HG03469 (cell line): Measurements from ENCODE around the gene CLCN5.

Experiments
- ATAC-seq: cut with Tn5 transposase; IDR thresholded peaks from one replicate; pipeline ENCODE4 v1.9.1; 2021; ENCODE audit warnings: mild to moderate bottlenecking, moderate library complexity, moderate number of reproducible peaks; ENCODE audit not compliant: unreplicated experiment

The CLCN5 gene

GRCh38 chrX:50075630-50076339 is 153.4 kb downstream of the CLCN5 start:
- no peak for ATAC-seq

DNA sequence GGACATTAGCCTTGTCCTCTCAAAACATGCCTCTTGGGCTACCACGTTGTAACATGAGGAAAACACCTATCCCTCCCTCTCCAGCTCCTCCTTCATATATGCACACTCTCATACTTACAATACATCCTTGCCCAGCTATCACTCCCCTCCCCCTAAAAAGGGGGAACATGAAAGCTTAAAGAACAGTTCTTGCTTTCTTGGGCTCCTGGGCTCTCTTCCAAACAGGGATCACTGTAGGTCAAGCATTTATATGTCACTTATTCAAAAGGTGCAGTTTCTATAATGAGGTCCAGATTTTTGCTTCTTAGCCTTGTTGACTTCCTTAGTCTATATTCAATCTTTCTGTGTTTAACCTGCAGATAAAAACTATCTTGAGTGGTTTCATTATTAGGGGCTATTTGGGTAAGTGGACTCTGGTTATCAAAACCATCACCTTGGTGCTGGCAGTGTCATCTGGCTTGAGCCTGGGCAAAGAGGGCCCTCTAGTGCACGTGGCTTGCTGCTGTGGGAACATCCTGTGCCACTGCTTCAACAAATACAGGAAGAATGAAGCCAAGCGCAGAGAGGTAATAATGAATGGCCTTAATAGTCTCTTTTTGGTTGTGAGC is 159.0 kb downstream of the CLCN5 start:
- ATAC-seq: no peak

GRCh38 chrX:50082741-50083140 is 160.3 kb downstream of the CLCN5 start:
- no peak for ATAC-seq

GRCh38 chrX:50088645-50089044 is 166.2 kb downstream of the CLCN5 start:
- no peak for ATAC-seq

DNA sequence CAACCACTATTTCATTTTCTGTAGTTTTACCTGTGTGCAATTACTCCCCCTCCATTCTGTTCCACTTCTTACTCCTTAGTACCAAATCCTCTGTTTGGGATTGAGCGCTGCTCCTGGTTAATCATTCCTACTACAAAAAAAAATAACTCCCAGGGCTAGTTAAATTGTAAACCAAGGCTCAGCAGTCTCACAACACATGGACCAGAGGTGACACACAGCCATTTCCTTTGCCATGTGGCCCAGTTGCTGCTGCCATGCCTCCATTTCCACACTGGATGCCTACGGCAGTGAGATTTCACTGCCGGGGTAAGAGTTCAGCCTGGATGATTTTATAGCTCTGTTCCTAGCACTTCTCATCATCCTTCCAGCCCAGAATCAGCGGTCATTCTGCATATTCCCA is 171.2 kb downstream of the CLCN5 start:
- ATAC-seq: no peak

DNA sequence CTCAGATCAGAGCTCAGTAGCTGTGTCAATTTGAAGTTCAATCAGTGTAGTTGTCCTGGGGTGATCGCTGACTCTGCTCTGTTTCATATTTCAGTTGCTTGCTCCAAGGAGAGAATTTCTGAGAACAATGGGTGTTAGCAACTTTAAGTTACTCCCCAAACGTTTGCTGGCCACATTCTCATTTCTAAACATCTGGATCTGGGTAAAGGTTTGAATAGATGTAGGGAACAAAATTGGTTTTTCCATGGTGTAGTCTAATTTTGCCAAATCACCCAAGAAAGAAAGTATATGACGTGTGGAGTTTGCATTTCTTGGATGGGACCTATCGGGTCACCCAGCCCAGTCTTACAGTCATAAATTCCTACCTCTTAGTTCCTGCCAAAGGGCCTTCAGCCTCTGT is 174.7 kb downstream of the CLCN5 start:
- ATAC-seq: no peak

GRCh38 chrX:50098241-50098640 is 175.8 kb downstream of the CLCN5 start:
- ATAC-seq: no peak

GRCh38 chrX:50098749-50099148 is 176.4 kb downstream of the CLCN5 start:
- no peak for ATAC-seq

DNA sequence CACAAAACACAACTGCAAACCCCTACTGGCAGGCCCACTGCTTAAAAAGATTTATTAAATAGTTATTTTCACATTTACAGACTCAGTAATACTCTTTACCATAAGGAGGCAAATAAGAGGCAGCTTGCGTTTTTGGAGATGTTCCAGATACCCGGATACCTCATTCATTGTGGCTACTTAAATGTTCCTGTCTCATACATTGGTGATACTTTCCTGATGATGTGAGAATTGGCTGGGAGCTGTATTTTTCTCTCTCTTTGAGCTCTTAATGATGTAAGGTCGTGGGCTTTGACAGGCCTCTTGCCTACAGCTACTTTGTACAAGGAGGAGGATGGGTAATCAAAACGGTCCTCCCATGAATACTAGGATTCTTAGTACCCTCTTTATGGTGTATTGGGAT is 176.9 kb downstream of the CLCN5 start:
- ATAC-seq: no peak

- no peak for ATAC-seq
These were observed 177.8 kb downstream of the CLCN5 start for GRCh38 chrX:50100188-50100587.

DNA sequence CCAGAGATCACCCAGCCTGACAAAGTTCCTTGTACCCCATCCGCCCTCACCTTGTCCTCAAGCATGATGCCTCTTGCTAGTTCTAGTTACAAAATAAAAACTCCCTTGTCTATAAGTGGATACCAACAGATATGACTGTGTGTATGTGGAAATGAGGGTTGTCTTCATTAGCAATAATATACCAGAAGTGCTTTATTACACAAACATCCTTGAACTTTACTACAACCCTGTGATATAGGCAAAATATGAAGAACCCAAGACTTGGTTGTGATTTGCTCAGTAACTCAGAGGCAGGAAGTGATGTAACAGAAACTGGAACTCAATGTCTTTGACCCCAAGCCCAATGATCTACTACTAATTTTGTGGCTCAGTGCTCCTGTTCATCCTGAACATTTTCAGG is 180.8 kb downstream of the CLCN5 start:
- ATAC-seq: no peak

DNA sequence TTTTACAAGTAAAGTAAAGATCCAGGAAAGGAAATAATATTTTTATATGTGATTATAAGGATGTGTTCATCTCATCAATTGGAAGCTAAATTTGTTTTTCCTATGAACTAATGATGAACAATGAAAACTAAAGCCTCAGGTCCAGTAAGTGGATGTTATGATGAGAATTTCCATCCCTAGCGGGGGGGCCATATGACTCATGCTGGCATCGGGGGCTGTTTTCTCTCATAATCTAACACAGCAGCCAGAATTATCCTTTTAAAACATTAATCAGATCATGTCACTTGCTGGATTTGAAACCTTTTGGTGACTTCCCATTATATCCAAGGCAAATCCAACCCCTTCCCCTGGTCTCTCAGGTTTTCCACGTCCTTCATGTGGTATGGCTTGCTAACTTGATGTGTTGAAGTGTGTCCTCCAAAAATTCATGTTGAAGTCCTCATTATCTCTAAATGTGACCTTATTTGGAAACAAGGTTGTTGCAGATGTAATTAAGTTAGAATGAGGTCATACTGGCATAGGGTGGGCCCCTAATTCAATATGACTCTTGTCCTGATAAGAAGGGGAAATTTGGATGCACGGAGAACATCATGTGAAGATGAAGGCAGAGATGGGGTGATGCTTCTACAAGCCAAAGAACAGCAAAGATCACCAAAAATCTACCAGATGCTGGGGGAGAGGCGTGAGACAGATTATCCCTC is 181.6 kb downstream of the CLCN5 start:
- ATAC-seq: no peak

DNA sequence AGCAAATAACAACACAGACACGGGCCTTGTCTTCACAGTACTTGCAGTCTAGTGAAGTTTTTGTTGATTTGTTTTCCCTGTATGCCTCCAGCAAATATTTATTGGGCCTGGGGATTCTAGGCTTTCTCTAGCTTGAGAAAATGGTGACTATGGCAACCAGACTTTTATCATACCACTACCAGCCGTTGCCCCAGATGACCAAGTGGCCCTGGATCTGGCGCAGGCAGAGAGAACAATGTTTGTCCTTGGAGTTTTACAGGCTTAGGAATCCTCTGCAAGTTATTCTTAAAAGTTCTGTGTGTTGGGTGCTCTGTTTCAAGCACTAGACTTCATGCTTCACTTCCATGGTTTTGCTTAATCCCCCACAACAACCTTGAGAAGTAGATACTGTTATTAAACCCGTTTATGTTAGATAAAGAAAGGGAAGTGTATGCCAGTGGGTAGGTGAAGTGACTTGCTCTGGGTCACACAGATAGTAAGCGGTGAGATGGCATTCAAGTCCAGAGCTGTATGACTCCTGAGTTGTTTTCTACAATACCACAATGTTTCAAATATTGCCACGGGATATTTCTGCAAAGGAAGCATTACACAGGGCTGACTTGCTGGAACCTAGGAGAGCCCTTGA is 183.8 kb downstream of the CLCN5 start:
- no peak for ATAC-seq

GRCh38 chrX:50107470-50107869 is 185.1 kb downstream of the CLCN5 start:
- no peak for ATAC-seq

DNA sequence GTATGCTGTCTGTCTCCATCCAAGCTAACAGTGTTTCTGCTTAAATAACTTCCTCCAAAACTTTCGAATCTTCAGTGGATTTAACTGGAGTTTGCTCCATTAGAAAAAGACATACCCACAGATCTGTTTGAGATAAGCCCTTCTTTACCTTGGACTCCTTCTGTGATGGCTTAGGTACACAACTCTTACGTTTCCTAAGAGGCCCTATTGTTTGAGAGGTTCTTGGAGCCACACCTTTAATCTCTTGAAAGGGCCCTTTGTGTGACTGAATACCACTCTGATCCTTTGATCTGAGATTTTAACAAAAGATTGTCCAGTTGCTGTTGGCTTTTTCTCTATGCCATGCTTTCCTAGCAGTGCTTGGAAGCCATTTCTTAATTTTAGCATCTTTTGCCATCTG is 185.9 kb downstream of the CLCN5 start:
- ATAC-seq: no peak

DNA sequence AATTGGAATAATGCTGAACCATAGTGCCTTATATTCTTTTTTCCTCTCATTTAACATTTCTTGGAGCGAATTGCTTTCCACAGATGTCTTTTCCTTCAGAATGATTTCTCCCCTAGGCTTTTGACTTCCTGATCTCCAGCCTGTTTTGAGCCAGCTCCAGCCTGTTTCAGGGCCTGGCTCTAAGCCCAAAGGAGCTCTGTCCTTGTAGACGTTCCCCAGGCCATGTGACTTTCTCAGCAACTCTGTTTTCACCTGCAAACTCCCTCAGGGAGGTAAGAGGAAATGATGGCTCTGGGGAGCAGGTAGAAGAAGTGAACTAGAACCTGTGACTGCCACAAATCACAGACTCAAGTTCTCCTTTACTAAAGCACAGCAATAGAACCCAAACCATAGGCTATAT is 189.3 kb downstream of the CLCN5 start:
- ATAC-seq: no peak

DNA sequence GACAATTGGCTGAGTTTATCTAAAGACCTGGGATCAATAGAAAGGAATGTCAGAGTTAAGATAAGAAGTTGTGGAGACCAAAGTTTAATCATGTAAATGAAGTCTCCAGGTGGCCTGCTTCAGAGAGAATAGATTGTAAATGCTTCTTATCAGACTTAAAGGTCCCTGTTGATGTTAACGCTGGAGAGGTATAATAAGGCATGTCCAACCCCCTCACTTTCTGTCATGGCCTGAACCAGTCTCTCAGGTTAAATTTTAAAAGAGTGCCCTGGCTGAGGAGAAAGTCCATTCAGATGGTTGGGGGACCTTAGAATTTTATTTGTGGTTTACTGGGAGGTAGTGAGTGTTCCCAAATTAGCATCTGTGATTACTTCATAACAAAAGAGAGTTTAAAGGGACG is 191.7 kb downstream of the CLCN5 start:
- no peak for ATAC-seq

DNA sequence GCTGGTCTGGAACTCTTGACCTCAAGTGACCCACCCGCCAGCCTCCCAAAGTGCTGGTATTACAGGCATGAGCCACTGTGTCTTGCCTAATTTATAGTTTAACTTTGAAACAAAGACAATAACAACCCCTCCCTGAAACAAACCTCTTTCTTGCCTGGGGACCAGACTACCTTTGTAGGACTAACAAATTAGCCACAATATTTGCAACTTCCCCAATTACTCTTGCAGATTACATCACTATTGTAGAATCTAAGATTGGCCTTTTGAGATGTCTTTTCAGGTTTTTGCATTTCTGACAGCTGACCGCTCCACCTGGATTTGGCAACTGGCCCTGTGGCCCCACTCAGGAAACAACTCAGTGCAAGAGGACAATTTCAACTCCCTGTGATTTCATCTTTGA is 193.6 kb downstream of the CLCN5 start:
- no peak for ATAC-seq

- no peak for ATAC-seq
These were observed 195.1 kb downstream of the CLCN5 start for GRCh38 chrX:50117476-50117875.

DNA sequence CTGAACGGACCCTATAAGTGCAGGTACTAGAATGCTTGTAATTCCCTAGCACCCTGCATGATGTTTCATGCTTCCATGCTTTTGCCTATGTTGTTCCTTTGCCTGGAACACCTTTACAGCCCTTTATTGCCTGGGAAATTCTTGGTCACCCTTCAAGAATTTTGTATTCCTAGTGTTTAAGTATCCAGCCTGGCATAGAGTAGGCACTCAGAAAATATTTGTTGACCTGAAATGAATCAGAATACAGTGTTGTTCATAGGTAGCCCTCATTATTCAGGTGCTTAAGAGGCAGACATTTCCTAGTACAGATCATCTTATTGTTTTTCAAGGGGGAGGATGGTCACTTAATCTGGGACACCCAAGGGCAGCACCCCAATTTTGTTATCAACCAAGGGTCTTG is 203.1 kb downstream of the CLCN5 start:
- ATAC-seq: no peak

DNA sequence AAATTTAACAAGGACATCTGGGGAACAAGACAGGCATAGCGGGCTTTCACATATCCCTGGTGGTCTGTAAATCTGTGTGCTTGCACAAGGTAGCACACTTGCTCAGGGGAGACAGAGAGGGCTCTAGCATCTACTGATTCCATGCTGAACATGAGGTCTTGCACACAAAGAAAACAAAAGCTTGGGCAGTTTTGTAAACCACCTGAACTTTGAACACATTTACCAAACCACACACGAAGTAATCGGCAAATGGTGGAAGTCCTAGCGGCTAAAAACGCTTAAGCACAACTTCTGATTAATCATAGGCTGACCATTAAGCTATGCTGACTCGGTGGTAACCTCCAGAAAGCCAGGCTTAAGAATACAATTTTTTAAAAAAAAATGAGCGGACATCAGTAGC is 225.6 kb downstream of the CLCN5 start:
- no peak for ATAC-seq
